K562 (cell line): ENCODE data around the gene TNFAIP8L2. TPM values are rescaled to one million over a fixed set of nuclear protein-coding genes. Genes with fewer than 3 reads are reported as not detected.

Experiments used
- BRD4 ChIP-seq: fragments of 200-600 bp; sonication (generic); IDR thresholded peaks from 2 replicates; pipeline ENCODE4 v1.6.1; 2017; ENCODE audit warnings: inconsistent platforms
- CC2D1A ChIP-seq: fragments of 450-650 bp; IDR thresholded peaks from 2 replicates; pipeline ENCODE4 v1.6.1; 2017; ENCODE audit warnings: mild to moderate bottlenecking
- CSDE1 ChIP-seq, 2 experiments: fragments of 450-650 bp; IDR thresholded peaks; 2 replicates each; pipeline ENCODE4 v1.6.1; 2016; ENCODE audit warnings: mild to moderate bottlenecking in 1 of 2
- DACH1 ChIP-seq: fragments of 450-650 bp; IDR thresholded peaks from 2 replicates; pipeline ENCODE4 v1.6.1; 2018; ENCODE audit not compliant: partially characterized antibody
- HDAC1 ChIP-seq, 2 experiments: fragments of 450-650 bp; IDR thresholded peaks; 2 replicates each; pipeline ENCODE4 v1.6.1; 2016 to 2017; ENCODE audit warnings: inconsistent platforms in 1 of 2, mild to moderate bottlenecking in 1 of 2, moderate library complexity in 1 of 2
- HEY1 ChIP-seq: fragments of 250-450 bp; sonication (Bioruptor Pico); IDR thresholded peaks from 2 replicates; pipeline ENCODE4 v1.5.0; 2020; ENCODE audit warnings: mild to moderate bottlenecking, moderate library complexity, borderline replicate concordance
- KDM4B ChIP-seq, 2 experiments: fragments of 450-650 bp in 1 of 2; sonication (generic) in 1 of 2; IDR thresholded peaks; 2 replicates each; pipeline ENCODE4 v1.6.1; 2016 to 2017; ENCODE audit warnings: borderline replicate concordance in 2 of 2, antibody characterized with exemption in 1 of 2, low read depth in 1 of 2, mild to moderate bottlenecking in 1 of 2
- LEF1 ChIP-seq: fragments of 450-650 bp; IDR thresholded peaks from 2 replicates; pipeline ENCODE4 v1.6.1; 2016; ENCODE audit warnings: mild to moderate bottlenecking
- MECOM ChIP-seq: fragments of 250-450 bp; sonication (Bioruptor Pico); IDR thresholded peaks from 2 replicates; pipeline ENCODE4 v1.8.0; 2022; ENCODE audit warnings: inconsistent platforms
- MTA2 ChIP-seq: fragments of 450-650 bp; IDR thresholded peaks from 2 replicates; pipeline ENCODE4 v1.6.1; 2016; ENCODE audit warnings: low read depth
- NFATC3 ChIP-seq: fragments of 450-650 bp; IDR thresholded peaks from 2 replicates; pipeline ENCODE4 v1.6.1; 2017; ENCODE audit warnings: mild to moderate bottlenecking
- NFE2L1 ChIP-seq: fragments of 450-650 bp; IDR thresholded peaks from 2 replicates; pipeline ENCODE4 v1.6.1; 2016; ENCODE audit warnings: missing genetic modification characterization, low read depth, mild to moderate bottlenecking, missing compliant biosample characterization, moderate library complexity, borderline replicate concordance
- NR2C1 ChIP-seq, 2 experiments: fragments of 450-650 bp; IDR thresholded peaks; 2 replicates each; pipeline ENCODE4 v1.6.1; 2017; ENCODE audit warnings: mild to moderate bottlenecking in 2 of 2, antibody characterized with exemption in 1 of 2, inconsistent platforms in 1 of 2, missing compliant biosample characterization in 1 of 2, missing genetic modification characterization in 1 of 2
- NRF1 ChIP-seq, 2 experiments: fragments of 450-650 bp; IDR thresholded peaks in 1 of 2; conservative IDR thresholded peaks in 1 of 2; 2 replicates each; pipeline ENCODE4 v1.6.1; 2014; ENCODE audit warnings: mild to moderate bottlenecking in 2 of 2
- SAP30 ChIP-seq: fragments of 200-600 bp; sonication (generic); IDR thresholded peaks from 2 replicates; pipeline ENCODE4 v1.6.1; 2012; ENCODE audit warnings: borderline replicate concordance, low read depth, mild to moderate bottlenecking, moderate library complexity, low read length, control low read depth, inconsistent platforms; ENCODE audit not compliant: insufficient read depth, poor library complexity, severe bottlenecking
- SMAD1 ChIP-seq: fragments of 150-350 bp; IDR thresholded peaks from 2 replicates; pipeline ENCODE4 v1.6.1; 2014; ENCODE audit warnings: low read length, low read depth; ENCODE audit not compliant: partially characterized antibody
- SMARCA4 ChIP-seq: fragments of 450-650 bp; IDR thresholded peaks from 2 replicates; pipeline ENCODE4 v1.6.1; 2016
- SMARCE1 ChIP-seq: fragments of 450-650 bp; IDR thresholded peaks from 2 replicates; pipeline ENCODE4 v1.7.1; 2016; ENCODE audit warnings: mild to moderate bottlenecking
- SREBF2 ChIP-seq: sonication (generic); formaldehyde crosslinking; IDR thresholded peaks from 2 replicates; pipeline ENCODE4 v1.4.0; 2020; ENCODE audit warnings: mild to moderate bottlenecking, missing genetic modification reagents
- SRSF3 ChIP-seq: fragments of 200-400 bp; formaldehyde crosslinking; IDR thresholded peaks from 2 replicates; pipeline ENCODE4 v1.6.1; 2016; ENCODE audit warnings: mild to moderate bottlenecking, low read length, moderate library complexity; ENCODE audit not compliant: insufficient read depth
- TAF7 ChIP-seq: fragments of 450-650 bp; IDR thresholded peaks from 2 replicates; pipeline ENCODE4 v1.6.1; 2016; ENCODE audit warnings: missing genetic modification characterization, missing compliant biosample characterization
- TCF7L2 ChIP-seq: fragments of 150-350 bp; IDR thresholded peaks from 2 replicates; pipeline ENCODE4 v1.6.1; 2016; ENCODE audit warnings: low read depth, mild to moderate bottlenecking, low read length, moderate library complexity
- TRIM28 ChIP-seq: fragments of 450-650 bp; IDR thresholded peaks from 2 replicates; pipeline ENCODE4 v1.6.1; 2017
- ZKSCAN8 ChIP-seq: fragments of 200-800 bp; sonication (Bioruptor generic); IDR thresholded peaks from 2 replicates; pipeline ENCODE4 v1.6.1; 2016; ENCODE audit warnings: missing genetic modification characterization, missing compliant biosample characterization
- ZNF695 ChIP-seq: fragments of 450-650 bp; formaldehyde crosslinking; IDR thresholded peaks from 2 replicates; pipeline ENCODE4 v1.4.0; 2020; ENCODE audit warnings: mild to moderate bottlenecking, moderate library complexity
- polyA plus RNA-seq, 8 experiments: library from polyadenylated mRNA; depleted of rRNA in 4 of 8; stranded (reverse) in 5 of 8; unstranded in 3 of 8; fragments of >200 nt; fragmentation: Nextera tagmentation in 2 of 8; fragmentation: Illumina TruSeq in 1 of 8; extraction: Ambion mirVana in 2 of 8; extraction: Trizol in 1 of 8; gene quantifications; 2 replicates each; pipeline versions ENCODE4 v1.2.1 to v1.2.3, GENCODE V29; 2011 to 2014; ENCODE audit warnings: inconsistent platforms in 1 of 8, missing spikeins in 1 of 8
- total RNA-seq, 7 experiments: library from RNA; depleted of rRNA in 6 of 7; stranded (reverse); fragments of >200 nt in 6 of 7; fragmentation: Illumina TruSeq in 2 of 7; extraction: Trizol in 2 of 7; gene quantifications; 2 replicates each; pipeline versions ENCODE4 v1.2.1 to v1.2.3, GENCODE V29; 2011 to 2021; ENCODE audit warnings: low replicate concordance in 1 of 7
- TF ChIP-seq, protein P1 (sequence below): fragments of 250-450 bp; sonication (Bioruptor Pico); IDR thresholded peaks from 2 replicates; pipeline ENCODE4 v1.4.0; 2020
- TF ChIP-seq, protein P2 (sequence below): sonication (generic); formaldehyde crosslinking; IDR thresholded peaks from 2 replicates; pipeline ENCODE4 v1.8.1; 2023; ENCODE audit warnings: mild to moderate bottlenecking, missing genetic modification reagents

Gene TNFAIP8L2
- total and polyA plus RNA-seq, 9 of the 15 experiments (the other 6 are each of a cell fraction or from before 2014, with no cell fraction given) = 0.05 to 1.7 (median 0.52) TPM

GRCh38 chr1:151165281-151165737, 8.9 kb downstream of the TNFAIP8L2 start (continued):
- TF ChIP-seq HEY1 (CRISPR knock-in tag) (no peak), NRF1 (conservative IDR thresholded peaks at IDR 0.05 in 1 of 2, IDR thresholded peaks at IDR 0.05 in 1 of 2) (no peak), SMARCA4 (0 out of 2 replicates have a peak, but pooled peaks have one; percentile 15), NR2C1 (IDR thresholded peaks at IDR 0.05) (peak; percentile 99), NR2C1 (tag; IDR thresholded peaks at IDR 0.05) (peak; percentile 99), KDM4B (IDR thresholded peaks at IDR 0.05; ENCODE audit: borderline replicate concordance in 2 of 2, low read depth in 1 of 2) (no peak), NFATC3 (no peak), TRIM28 (peak; percentile 47; the same call in 1 of the 2 replicates), CSDE1 (IDR thresholded peaks at IDR 0.05) (0 out of 4 replicates have a peak, but pooled peaks of 1 of the 2 experiments have one; percentile 29), SMAD1 (no peak), LEF1 (peak; percentile 40), HDAC1 (IDR thresholded peaks at IDR 0.05) (peak in 1 of 2 experiments; percentile 61; a peak in 2 of 4 replicates), SREBF2 (no peak), ZNF695 (CRISPR knock-in tag) (no peak), BRD4 (no peak), MECOM (CRISPR knock-in tag) (0 out of 2 replicates have a peak, but pooled peaks have one; percentile 18), SMARCE1 (0 out of 2 replicates have a peak, but pooled peaks have one; percentile 12), SAP30 (peak; percentile 9), CC2D1A (peak; percentile 40; the same call in 1 of the 2 replicates), NFE2L1 (tag) (peak; percentile 25; the same call in 1 of the 2 replicates), ZKSCAN8 (0 out of 2 replicates have a peak, but pooled peaks have one; percentile 15), TCF7L2 (no peak; the same call in 1 of the 2 replicates), MTA2 (peak; percentile 87), TAF7 (tag) (peak; percentile 47; the same call in 1 of the 2 replicates), DACH1 (no peak), SRSF3 (no peak)
- TF ChIP-seq, protein P1, sequence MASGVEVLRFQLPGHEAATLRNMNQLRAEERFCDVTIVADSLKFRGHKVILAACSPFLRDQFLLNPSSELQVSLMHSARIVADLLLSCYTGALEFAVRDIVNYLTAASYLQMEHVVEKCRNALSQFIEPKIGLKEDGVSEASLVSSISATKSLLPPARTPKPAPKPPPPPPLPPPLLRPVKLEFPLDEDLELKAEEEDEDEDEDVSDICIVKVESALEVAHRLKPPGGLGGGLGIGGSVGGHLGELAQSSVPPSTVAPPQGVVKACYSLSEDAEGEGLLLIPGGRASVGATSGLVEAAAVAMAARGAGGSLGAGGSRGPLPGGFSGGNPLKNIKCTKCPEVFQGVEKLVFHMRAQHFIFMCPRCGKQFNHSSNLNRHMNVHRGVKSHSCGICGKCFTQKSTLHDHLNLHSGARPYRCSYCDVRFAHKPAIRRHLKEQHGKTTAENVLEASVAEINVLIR = no peak
- TF ChIP-seq, protein P2, sequence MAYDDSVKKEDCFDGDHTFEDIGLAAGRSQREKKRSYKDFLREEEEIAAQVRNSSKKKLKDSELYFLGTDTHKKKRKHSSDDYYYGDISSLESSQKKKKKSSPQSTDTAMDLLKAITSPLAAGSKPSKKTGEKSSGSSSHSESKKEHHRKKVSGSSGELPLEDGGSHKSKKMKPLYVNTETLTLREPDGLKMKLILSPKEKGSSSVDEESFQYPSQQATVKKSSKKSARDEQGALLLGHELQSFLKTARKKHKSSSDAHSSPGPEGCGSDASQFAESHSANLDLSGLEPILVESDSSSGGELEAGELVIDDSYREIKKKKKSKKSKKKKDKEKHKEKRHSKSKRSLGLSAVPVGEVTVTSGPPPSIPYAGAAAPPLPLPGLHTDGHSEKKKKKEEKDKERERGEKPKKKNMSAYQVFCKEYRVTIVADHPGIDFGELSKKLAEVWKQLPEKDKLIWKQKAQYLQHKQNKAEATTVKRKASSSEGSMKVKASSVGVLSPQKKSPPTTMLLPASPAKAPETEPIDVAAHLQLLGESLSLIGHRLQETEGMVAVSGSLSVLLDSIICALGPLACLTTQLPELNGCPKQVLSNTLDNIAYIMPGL = 0 out of 2 replicates have a peak, but pooled peaks have one; percentile 42
